HG02571 (cell line): ENCODE measurements around the gene KRTAP6-2.

Source experiments
- ATAC-seq: cut with Tn5 transposase; IDR thresholded peaks from one replicate; pipeline ENCODE4 v1.9.1; 2021; ENCODE audit warnings: mild to moderate bottlenecking, moderate library complexity; ENCODE audit not compliant: unreplicated experiment

Gene KRTAP6-2, protein sequence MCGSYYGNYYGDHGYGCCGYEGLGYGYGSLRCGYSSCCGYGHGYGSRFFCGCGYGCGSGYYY

GRCh38 chr21:30598802-30599201 lies at the start of gene KRTAP6-2:
TSS of gene KRTAP6-2 (minus strand) at chr21:30598902. CDS start at chr21:30598874, 28 bp downstream.
- ATAC-seq = no peak

GRCh38 chr21:30646904-30647414 lies 48.3 kb upstream of the KRTAP6-2 start:
- ATAC-seq = no peak

DNA sequence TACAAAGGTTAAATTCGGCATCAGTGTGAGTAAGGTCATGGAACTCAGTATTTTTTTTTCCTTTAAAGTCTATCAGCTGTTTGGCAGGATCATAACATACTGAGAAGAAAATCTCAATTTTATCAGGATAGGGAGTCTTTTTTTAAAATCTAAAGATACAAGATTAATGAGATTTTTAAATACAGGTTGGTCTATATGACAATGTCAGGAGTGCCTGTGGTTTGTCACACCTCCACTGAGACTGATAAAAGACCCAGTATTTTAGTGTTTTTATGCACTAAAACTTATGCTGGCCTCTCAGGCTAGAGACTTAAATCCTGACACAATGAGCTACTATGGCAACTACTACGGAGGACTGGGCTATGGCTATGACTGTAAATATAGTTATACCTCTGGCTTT lies 43.9 kb upstream of the KRTAP6-2 start, which contains the start of gene KRTAP20-3:
TSS of gene KRTAP20-3 (plus strand) at position 301 of the 400 bp plus-strand sequence.
- ATAC-seq = no peak

- no peak for ATAC-seq
Measured at GRCh38 chr21:30638686-30639085, 40.0 kb upstream of the KRTAP6-2 start.

DNA sequence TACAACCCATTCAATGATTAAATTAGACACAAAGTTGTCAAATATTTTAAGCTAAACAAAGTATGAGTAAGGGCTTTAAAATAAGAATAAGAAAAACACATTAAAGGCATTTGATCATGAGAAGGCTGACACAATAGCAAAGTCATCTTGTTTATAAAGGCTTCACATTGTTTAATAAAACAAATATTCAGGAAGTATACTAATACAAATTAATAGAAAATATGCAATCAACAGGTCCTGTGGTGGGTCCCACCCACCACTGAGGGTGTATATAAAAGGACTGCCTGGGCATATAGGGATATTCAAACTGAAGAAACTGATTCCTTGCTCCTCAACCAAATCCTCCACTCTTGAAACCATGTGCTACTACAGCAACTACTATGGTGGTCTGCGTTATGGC lies 36.2 kb upstream of the KRTAP6-2 start, which contains the start of gene KRTAP20-2:
TSS of gene KRTAP20-2 (plus strand) at position 301 of the 400 bp plus-strand sequence. CDS start at position 359, 58 bp downstream.
- no peak for ATAC-seq

DNA sequence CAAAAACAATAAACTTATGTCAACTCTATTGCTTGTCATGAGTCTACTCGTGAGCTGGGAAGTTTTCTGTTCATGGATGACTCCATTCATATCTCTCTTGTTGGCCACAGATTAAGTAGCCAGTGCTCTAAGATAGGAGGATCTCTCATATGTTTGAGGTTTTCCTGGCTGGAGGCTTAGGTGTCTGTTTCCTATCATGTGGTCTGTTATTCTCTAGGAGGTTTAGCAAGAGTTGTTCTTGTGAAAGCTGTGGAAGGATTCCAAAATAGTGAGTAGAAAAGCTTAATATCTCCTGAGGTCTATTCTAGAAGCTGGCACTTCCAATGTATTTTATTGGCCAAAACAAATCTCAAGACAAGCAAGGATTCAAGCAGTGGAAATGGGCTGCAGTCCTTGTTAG lies 30.5 kb upstream of the KRTAP6-2 start:
- ATAC-seq = no peak

- no peak for ATAC-seq
Measured at GRCh38 chr21:30628109-30628508, 29.4 kb upstream of the KRTAP6-2 start.

DNA sequence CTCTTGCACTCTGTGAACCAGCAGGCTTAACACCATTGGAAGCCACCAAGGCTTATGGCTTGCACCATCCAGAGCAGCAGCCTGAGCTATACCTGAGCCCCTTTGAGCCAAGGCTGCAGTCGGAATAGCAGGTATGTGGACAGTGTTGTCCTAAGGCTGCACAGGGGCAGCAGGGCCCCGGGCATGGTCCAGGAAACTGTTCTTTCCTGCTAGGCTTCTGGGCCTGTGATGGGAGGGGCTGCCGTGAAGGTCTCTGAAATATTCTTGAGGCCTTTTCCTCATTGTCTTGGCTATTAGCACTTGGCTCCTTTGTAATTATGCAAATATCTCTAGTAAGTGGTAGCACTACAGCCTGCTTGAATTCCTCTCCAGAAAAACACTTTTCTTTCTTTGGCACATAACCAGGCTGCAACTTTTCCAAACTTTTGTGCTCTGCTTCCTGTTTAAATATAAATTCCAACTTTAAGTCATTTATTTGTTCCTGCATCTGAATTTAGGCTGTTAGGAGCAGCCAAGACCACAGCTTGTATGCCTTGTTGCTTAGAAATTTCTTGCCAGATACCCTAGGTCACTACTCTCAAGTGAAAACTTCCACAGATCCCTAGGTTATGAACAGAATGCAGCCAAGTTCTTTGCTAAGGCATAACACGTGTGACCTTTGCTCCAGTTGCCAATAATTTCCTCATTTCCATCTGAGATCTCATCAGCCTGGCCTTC lies 26.9 kb upstream of the KRTAP6-2 start:
- ATAC-seq = no peak

DNA sequence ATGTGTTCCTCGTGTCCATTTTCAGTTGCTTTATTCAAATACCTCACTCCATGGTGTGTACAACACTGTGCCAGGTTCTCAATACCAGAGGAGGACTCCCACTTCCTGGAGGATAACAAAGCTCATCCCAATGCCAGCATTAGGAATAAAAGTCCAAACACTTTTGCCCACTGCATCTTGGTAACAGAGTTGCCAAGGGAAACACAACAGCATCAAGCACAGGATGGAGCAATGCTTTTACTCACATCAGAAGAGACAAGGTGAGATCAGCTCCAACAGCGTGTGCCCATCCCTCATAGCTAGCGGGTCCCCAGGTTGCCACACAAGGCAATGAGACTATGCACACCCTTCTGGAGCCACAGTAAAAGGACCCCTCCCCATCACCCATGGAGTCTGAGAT lies 24.7 kb upstream of the KRTAP6-2 start:
- no peak for ATAC-seq

- no peak for ATAC-seq
Measured at GRCh38 chr21:30620522-30620921, 21.8 kb upstream of the KRTAP6-2 start, which contains the start of gene KRTAP20-4. TSS of gene KRTAP20-4 (plus strand) at chr21:30620627.

DNA sequence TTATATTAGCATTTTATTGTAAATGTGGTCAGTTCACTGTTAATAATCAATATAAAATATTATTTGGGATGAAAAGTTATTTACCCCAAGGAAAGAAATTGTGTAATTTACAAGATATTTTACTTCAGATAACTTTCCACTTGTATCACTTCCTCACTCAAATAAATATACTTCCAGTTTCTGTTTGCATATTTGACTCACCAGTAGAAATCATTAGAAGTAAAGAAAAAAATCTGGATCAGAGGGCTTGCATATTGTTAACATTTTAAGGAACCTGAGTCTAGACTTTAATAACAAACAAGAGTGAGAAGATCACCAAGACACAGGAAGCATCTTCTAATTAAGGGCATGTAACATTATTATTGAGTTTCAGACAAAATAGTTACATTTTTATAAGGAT lies 21.4 kb upstream of the KRTAP6-2 start:
- ATAC-seq = no peak

DNA sequence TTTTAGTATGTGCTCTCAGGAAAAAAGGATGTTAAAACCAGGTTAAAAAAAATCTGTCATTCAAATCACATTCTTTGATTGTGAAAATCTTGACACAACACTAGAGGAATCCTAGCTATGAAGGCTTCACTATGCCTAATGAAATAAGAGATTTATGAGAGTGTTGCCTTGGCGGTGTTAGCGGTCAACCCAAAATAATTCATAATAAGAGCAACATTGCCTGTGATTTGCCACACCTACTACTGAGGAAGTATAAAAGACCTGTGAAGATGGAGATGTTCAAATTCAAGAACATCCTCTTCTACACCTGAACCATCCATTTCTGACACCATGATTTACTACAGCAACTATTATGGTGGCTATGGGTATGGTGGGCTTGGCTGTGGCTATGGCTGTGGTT lies 17.4 kb upstream of the KRTAP6-2 start, which contains the start of gene KRTAP20-1:
TSS of gene KRTAP20-1 (plus strand) at position 301 of the 400 bp plus-strand sequence. CDS start at position 331, 30 bp downstream.
- no peak for ATAC-seq

- ATAC-seq = no peak
Measured at GRCh38 chr21:30615199-30615598, 16.5 kb upstream of the KRTAP6-2 start.

DNA sequence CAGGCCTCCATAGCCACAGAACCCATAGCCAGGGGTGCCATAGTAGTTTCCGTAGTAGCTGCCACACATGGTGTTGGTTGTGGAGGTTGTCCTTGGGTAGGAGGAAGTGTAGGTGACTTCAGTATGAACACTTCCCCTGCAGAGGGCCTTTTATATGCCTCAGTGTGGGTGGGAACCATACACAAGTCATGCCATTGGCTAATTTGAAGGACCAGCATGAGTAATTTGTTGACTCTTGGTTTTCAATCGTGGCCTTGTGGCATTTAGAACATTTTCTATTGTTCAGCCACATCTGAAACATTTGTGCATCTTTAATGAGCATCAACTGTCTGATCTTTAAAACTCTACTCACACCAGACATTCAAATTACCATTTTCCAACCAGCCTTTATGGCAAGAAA lies 15.1 kb upstream of the KRTAP6-2 start, which contains the start of gene KRTAP6-1:
TSS of gene KRTAP6-1 (minus strand) at position 95 of the 400 bp plus-strand sequence. CDS start at position 69, 26 bp downstream.
- ATAC-seq = no peak

DNA sequence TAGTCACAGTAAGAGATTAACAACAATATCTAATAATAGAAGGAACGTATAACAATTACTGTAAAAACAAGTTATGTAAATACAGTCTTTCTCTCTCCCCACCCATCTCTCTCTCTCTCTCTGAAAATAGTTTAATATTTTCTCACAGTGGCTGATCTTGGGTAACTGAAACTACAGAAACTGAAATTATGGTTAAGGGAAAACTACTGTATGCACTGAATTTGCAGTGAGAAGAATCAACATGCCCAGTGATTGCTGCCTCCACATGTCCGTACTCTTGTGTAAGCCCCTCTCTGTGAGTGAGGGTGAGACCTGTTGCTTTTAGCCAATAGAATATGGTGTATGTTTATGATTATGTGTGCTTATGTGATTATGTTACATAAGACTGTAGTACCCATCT lies 13.4 kb upstream of the KRTAP6-2 start:
- ATAC-seq = no peak

DNA sequence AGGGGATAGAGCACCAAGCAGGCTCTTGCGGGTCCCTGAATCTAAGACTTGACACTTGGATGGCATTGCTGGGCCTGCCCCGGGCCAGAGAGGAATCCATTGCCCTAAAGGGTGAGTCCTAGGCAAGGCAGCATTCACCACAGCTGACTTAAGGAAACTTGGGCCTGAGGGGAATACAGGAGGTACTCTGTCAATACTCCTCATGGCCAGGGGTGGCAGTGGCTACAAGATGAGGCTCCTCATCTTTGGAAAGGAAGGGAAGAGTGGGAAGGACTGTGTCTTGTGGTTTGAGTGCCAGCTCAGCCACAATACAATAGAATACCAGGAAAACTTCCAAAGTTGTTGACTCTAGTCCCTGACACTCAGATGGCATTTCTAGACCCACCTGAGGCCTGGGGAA lies 7.3 kb upstream of the KRTAP6-2 start:
- ATAC-seq = no peak

- ATAC-seq = no peak
Measured at GRCh38 chr21:30600787-30601186, 2.1 kb upstream of the KRTAP6-2 start, which contains the start of gene KRTAP22-1. TSS of gene KRTAP22-1 (plus strand) at chr21:30601087.

- no peak for ATAC-seq
Measured at GRCh38 chr21:30592140-30592539, 6.6 kb downstream of the KRTAP6-2 start, which contains the start of gene KRTAP6-3. TSS of gene KRTAP6-3 (plus strand) at chr21:30592440. CDS start at chr21:30592446, 6 bp downstream.

- ATAC-seq = no peak
Measured at GRCh38 chr21:30590297-30590696, 8.4 kb downstream of the KRTAP6-2 start, which contains the start of gene KRTAP22-2. TSS of gene KRTAP22-2 (minus strand) at chr21:30590397.

- ATAC-seq = no peak
Measured at GRCh38 chr21:30582870-30583269, 15.8 kb downstream of the KRTAP6-2 start.

- no peak for ATAC-seq
Measured at GRCh38 chr21:30580132-30580531, 18.6 kb downstream of the KRTAP6-2 start.

DNA sequence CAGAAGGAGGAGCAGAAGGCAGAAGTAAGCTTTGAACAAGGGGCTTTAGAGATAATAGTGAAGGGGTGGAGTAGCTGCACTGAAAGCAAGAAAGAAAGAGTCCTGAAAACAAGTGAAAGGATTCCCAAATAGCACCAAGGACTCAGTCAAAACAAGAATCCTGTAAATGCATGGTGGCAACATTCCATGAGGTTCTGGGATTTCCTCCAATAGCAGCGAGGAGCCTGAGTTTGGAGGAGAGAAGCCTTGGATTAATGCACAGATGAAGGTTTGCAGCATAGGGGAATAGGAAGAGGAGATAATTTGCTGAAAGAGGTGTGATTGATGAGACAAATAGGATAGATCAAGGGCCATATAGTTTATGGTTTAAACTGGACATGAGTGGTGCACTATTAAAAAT lies 19.4 kb downstream of the KRTAP6-2 start:
- ATAC-seq = no peak
